Vagina (tissue), 2 donors: ENCODE data around the gene SHCBP1L. TPM values are rescaled to one million over a fixed set of nuclear protein-coding genes. Genes with fewer than 3 reads are reported as not detected.
"Not testable (repeated sequence)": the region's sequence is repeated elsewhere in the genome, so short reads cannot be mapped to it uniquely, and the experiment has no call there.

Experiments used
- DNase-seq, 2 donors: peaks; one replicate each; pipeline ENCODE4 v3.0.0-alpha.2; 2017; ENCODE audit errors: extremely low spot score in 2 of 2
- H3K27ac ChIP-seq: fragments of 200-600 bp; sonication (generic); one replicate; pipeline ENCODE4 v1.5.1; 2019
- H3K27me3 ChIP-seq: fragments of 200-600 bp; sonication (generic); one replicate; pipeline ENCODE4 v1.5.1; 2019
- H3K36me3 ChIP-seq, 2 donors: fragments of 200-600 bp; sonication (generic); one replicate each; pipeline ENCODE4 v1.5.1; 2017 to 2019
- H3K4me1 ChIP-seq: fragments of 200-600 bp; sonication (generic); one replicate; pipeline ENCODE4 v1.5.1; 2019
- H3K4me3 ChIP-seq, 2 donors: fragments of 200-600 bp; sonication (generic); 1 replicate in 1 of 2; 2 replicates in 1 of 2; pipeline ENCODE4 v1.5.1; 2016 to 2019
- H3K9me3 ChIP-seq: fragments of 200-600 bp; sonication (generic); one replicate; pipeline ENCODE4 v1.5.1; 2019
- CTCF ChIP-seq, 3 experiments: fragments of 450-650 bp in 2 of 3; fragments of 200-600 bp in 1 of 3; sonication (generic) in 1 of 3; IDR thresholded peaks; one replicate each; pipeline ENCODE4 v1.5.1; 2017 to 2019; ENCODE audit warnings: antibody characterized with exemption in 3 of 3, mild to moderate bottlenecking in 2 of 3, moderate library complexity in 2 of 3
- POLR2A ChIP-seq, 2 donors: fragments of 450-650 bp; IDR thresholded peaks; one replicate each; pipeline ENCODE4 v1.6.1; 2017; ENCODE audit warnings: antibody characterized with exemption in 2 of 2, mild to moderate bottlenecking in 2 of 2, moderate library complexity in 2 of 2
- POLR2AphosphoS5 ChIP-seq, 2 donors: sonication (generic); formaldehyde crosslinking; IDR thresholded peaks; one replicate each; pipeline ENCODE4 v1.9.0; 2017; ENCODE audit warnings: antibody characterized with exemption in 2 of 2, mild to moderate bottlenecking in 2 of 2, low read depth in 1 of 2; ENCODE audit not compliant: insufficient read depth in 1 of 2
- intact Hi-C: fragments of 100-400 bp; cut with DNase I; formaldehyde crosslinking; loops from one replicate; pipeline ENCODE4 v1.15.1; 2023
- total RNA-seq: library from RNA; depleted of rRNA; stranded (reverse); fragments of >200 nt; gene quantifications from one replicate; pipeline ENCODE4 v1.2.3, GENCODE V29; 2016

Gene SHCBP1L
- total RNA-seq, 1 donor from 2014 or later = not detected

- H3K27me3 ChIP-seq = no peaks in the 10 kb centered on the region
- intact Hi-C loops = no loop called here
- no peak for DNase-seq
- H3K9me3 ChIP-seq = no peaks in the 10 kb centered on the region
- H3K4me1 ChIP-seq = no peaks in the 10 kb centered on the region
- H3K36me3 ChIP-seq = no peaks in the 10 kb centered on the region
- no peak for TF ChIP-seq POLR2A (IDR thresholded peaks at IDR 0.05)
- TF ChIP-seq CTCF (IDR thresholded peaks at IDR 0.05) = no peak
- no peak for TF ChIP-seq POLR2AphosphoS5 (IDR thresholded peaks at IDR 0.05; ENCODE audit: insufficient read depth in 1 of 2, low read depth in 1 of 2)
- H3K4me3 ChIP-seq = no peak overlapping the region
- no peak overlapping the region for H3K27ac ChIP-seq
Measured at GRCh38 chr1:182917378-182917777, 35.6 kb downstream of the SHCBP1L start.

GRCh38 chr1:182913401-182913800 is 39.6 kb downstream of the SHCBP1L start:
- no peak for DNase-seq
- no peak for TF ChIP-seq POLR2AphosphoS5 (IDR thresholded peaks at IDR 0.05; ENCODE audit: insufficient read depth in 1 of 2, low read depth in 1 of 2)
- TF ChIP-seq CTCF (IDR thresholded peaks at IDR 0.05) = no peak
- TF ChIP-seq POLR2A (IDR thresholded peaks at IDR 0.05) = no peak
- Histone ChIP-seq H3K9me3 (peaks cover 3% of the 10 kb centered on the region), H3K27me3 (no peaks in the 10 kb centered on the region), H3K4me1 (no peaks in the 10 kb centered on the region), H3K36me3 (no peaks in the 10 kb centered on the region), H3K4me3 (no peak overlapping the region), H3K27ac (no peak overlapping the region)
- intact Hi-C loops = no loop called here

- Histone ChIP-seq H3K4me1 (no peaks in the 10 kb centered on the region), H3K9me3 (peaks cover 3% of the 10 kb centered on the region), H3K36me3 (no peaks in the 10 kb centered on the region), H3K4me3 (no peak overlapping the region), H3K27me3 (no peaks in the 10 kb centered on the region), H3K27ac (no peak overlapping the region)
- no peak for TF ChIP-seq CTCF (IDR thresholded peaks at IDR 0.05)
- TF ChIP-seq POLR2AphosphoS5 (IDR thresholded peaks at IDR 0.05; ENCODE audit: insufficient read depth in 1 of 2, low read depth in 1 of 2) = no peak
- no peak for TF ChIP-seq POLR2A (IDR thresholded peaks at IDR 0.05)
- DNase-seq = no peak
- intact Hi-C loops = no loop called here
Measured at GRCh38 chr1:182910143-182910542, 42.8 kb downstream of the SHCBP1L start.

GRCh38 chr1:182909578-182909977 is 43.4 kb downstream of the SHCBP1L start:
- Histone ChIP-seq H3K36me3 (no peaks in the 10 kb centered on the region), H3K4me3 (no peak overlapping the region)
- intact Hi-C loops = no loop called here

GRCh38 chr1:182905321-182905720 is 47.6 kb downstream of the SHCBP1L start:
- Histone ChIP-seq H3K4me1 (no peaks in the 10 kb centered on the region), H3K4me3 (no peak overlapping the region), H3K27me3 (no peaks in the 10 kb centered on the region), H3K36me3 (no peaks in the 10 kb centered on the region), H3K9me3 (no peaks in the 10 kb centered on the region), H3K27ac (no peak overlapping the region)
- intact Hi-C loops = no loop called here
- TF ChIP-seq POLR2AphosphoS5 (IDR thresholded peaks at IDR 0.05; ENCODE audit: insufficient read depth in 1 of 2, low read depth in 1 of 2) (no peak), POLR2A (IDR thresholded peaks at IDR 0.05) (no peak), CTCF (IDR thresholded peaks at IDR 0.05) (no peak)
- DNase-seq = no peak

More at GRCh38 chr1:182909578-182909977, 43.4 kb downstream of the SHCBP1L start:
- H3K4me1 ChIP-seq = no peaks in the 10 kb centered on the region
- no peaks in the 10 kb centered on the region for H3K27me3 ChIP-seq
- peaks cover 3% of the 10 kb centered on the region for H3K9me3 ChIP-seq
- no peak for DNase-seq
- TF ChIP-seq POLR2AphosphoS5 (IDR thresholded peaks at IDR 0.05; ENCODE audit: insufficient read depth in 1 of 2, low read depth in 1 of 2) = no peak
- TF ChIP-seq POLR2A (IDR thresholded peaks at IDR 0.05) = no peak
- TF ChIP-seq CTCF (IDR thresholded peaks at IDR 0.05) = no peak
- H3K27ac ChIP-seq = no peak overlapping the region

GRCh38 chr1:182901946-182902345 is 51.0 kb downstream of the SHCBP1L start:
- H3K9me3 ChIP-seq, DNase-seq, H3K27ac ChIP-seq, H3K4me1 ChIP-seq, H3K4me3 ChIP-seq, intact Hi-C loops, H3K36me3 ChIP-seq, H3K27me3 ChIP-seq: not testable (repeated sequence)
